Measurements from ENCODE around the gene LPCAT1.

The LPCAT1 gene

GRCh38 chr5:1435369-1435768 is 88.4 kb downstream of the LPCAT1 start:
- H3K9me3 ChIP-seq (ENCODE audit: control insufficient read depth, insufficient read depth, low read length), result peaks cover 17% of the 10 kb centered on the region; the same call in 1 of the 2 replicates
- no peaks in the 10 kb centered on the region for H3K36me3 ChIP-seq (ENCODE audit: control insufficient read depth, low read length)
- no peak overlapping the region for H3K4me3 ChIP-seq (ENCODE audit: low read length)
- no peaks in the 10 kb centered on the region for H3K4me1 ChIP-seq (ENCODE audit: control insufficient read depth, low read length)
- H3K4me2 ChIP-seq (ENCODE audit: low read length), result no peak overlapping the region
- no peaks in the 10 kb centered on the region for H3K9me2 ChIP-seq (replicated peaks; ENCODE audit: control insufficient read depth, low read length)
- no peaks in the 10 kb centered on the region for H4K20me1 ChIP-seq (ENCODE audit: control insufficient read depth, insufficient read depth, low read depth, low read length)
- TF ChIP-seq, protein P1, sequence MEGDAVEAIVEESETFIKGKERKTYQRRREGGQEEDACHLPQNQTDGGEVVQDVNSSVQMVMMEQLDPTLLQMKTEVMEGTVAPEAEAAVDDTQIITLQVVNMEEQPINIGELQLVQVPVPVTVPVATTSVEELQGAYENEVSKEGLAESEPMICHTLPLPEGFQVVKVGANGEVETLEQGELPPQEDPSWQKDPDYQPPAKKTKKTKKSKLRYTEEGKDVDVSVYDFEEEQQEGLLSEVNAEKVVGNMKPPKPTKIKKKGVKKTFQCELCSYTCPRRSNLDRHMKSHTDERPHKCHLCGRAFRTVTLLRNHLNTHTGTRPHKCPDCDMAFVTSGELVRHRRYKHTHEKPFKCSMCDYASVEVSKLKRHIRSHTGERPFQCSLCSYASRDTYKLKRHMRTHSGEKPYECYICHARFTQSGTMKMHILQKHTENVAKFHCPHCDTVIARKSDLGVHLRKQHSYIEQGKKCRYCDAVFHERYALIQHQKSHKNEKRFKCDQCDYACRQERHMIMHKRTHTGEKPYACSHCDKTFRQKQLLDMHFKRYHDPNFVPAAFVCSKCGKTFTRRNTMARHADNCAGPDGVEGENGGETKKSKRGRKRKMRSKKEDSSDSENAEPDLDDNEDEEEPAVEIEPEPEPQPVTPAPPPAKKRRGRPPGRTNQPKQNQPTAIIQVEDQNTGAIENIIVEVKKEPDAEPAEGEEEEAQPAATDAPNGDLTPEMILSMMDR (IDR thresholded peaks at IDR 0.05; ENCODE audit: low read depth, low read length, poor library complexity, severe bottlenecking), result no peak
- TF ChIP-seq EZH2phosphoT487 (IDR thresholded peaks at IDR 0.05; ENCODE audit: borderline replicate concordance, low read length), result no peak
- no peak overlapping the region for H3K27ac ChIP-seq (ENCODE audit: low read depth, low read length)
- no peaks in the 10 kb centered on the region for H3F3A ChIP-seq (ENCODE audit: control insufficient read depth, insufficient read depth)
- no peaks in the 10 kb centered on the region for H3K79me2 ChIP-seq (ENCODE audit: control insufficient read depth, low read length)
- no peaks in the 10 kb centered on the region for H3K27me3 ChIP-seq (ENCODE audit: control insufficient read depth, low read length)

- peaks cover 34% of the 10 kb centered on the region for H3K9me3 ChIP-seq (ENCODE audit: control insufficient read depth, insufficient read depth, low read length)
- H3K79me2 ChIP-seq (ENCODE audit: control insufficient read depth, low read length), result no peaks in the 10 kb centered on the region
- no peak overlapping the region for H3K4me3 ChIP-seq (ENCODE audit: low read length)
- no peaks in the 10 kb centered on the region for H4K20me1 ChIP-seq (ENCODE audit: control insufficient read depth, insufficient read depth, low read depth, low read length)
- no peaks in the 10 kb centered on the region for H3F3A ChIP-seq (ENCODE audit: control insufficient read depth, insufficient read depth)
- TF ChIP-seq, protein P1 (IDR thresholded peaks at IDR 0.05; ENCODE audit: low read depth, low read length, poor library complexity, severe bottlenecking), result no peak
- no peak for TF ChIP-seq EZH2phosphoT487 (IDR thresholded peaks at IDR 0.05; ENCODE audit: borderline replicate concordance, low read length)
- no peak overlapping the region for H3K27ac ChIP-seq (ENCODE audit: low read depth, low read length)
- H3K27me3 ChIP-seq (ENCODE audit: control insufficient read depth, low read length), result no peaks in the 10 kb centered on the region
- H3K4me2 ChIP-seq (ENCODE audit: low read length), result no peak overlapping the region
- H3K4me1 ChIP-seq (ENCODE audit: control insufficient read depth, low read length), result no peaks in the 10 kb centered on the region
- no peaks in the 10 kb centered on the region for H3K9me2 ChIP-seq (replicated peaks; ENCODE audit: control insufficient read depth, low read length)
- H3K36me3 ChIP-seq (ENCODE audit: control insufficient read depth, low read length), result no peaks in the 10 kb centered on the region
Measured at GRCh38 chr5:1432296-1432695, 91.5 kb downstream of the LPCAT1 start.

- H3K9me2 ChIP-seq (replicated peaks; ENCODE audit: control insufficient read depth, low read length), result no peaks in the 10 kb centered on the region
- H3K36me3 ChIP-seq (ENCODE audit: control insufficient read depth, low read length), result no peaks in the 10 kb centered on the region
- peaks cover 34% of the 10 kb centered on the region for H3K9me3 ChIP-seq (ENCODE audit: control insufficient read depth, insufficient read depth, low read length)
- no peaks in the 10 kb centered on the region for H3K79me2 ChIP-seq (ENCODE audit: control insufficient read depth, low read length)
- no peaks in the 10 kb centered on the region for H3K27me3 ChIP-seq (ENCODE audit: control insufficient read depth, low read length)
- no peaks in the 10 kb centered on the region for H3K4me1 ChIP-seq (ENCODE audit: control insufficient read depth, low read length)
- TF ChIP-seq, protein P1 (IDR thresholded peaks at IDR 0.05; ENCODE audit: low read depth, low read length, poor library complexity, severe bottlenecking), result no peak
- no peak for TF ChIP-seq EZH2phosphoT487 (IDR thresholded peaks at IDR 0.05; ENCODE audit: borderline replicate concordance, low read length)
- no peaks in the 10 kb centered on the region for H3F3A ChIP-seq (ENCODE audit: control insufficient read depth, insufficient read depth)
- no peaks in the 10 kb centered on the region for H4K20me1 ChIP-seq (ENCODE audit: control insufficient read depth, insufficient read depth, low read depth, low read length)
- no peak overlapping the region for H3K4me2 ChIP-seq (ENCODE audit: low read length)
- H3K27ac ChIP-seq (ENCODE audit: low read depth, low read length), result no peak overlapping the region
- H3K4me3 ChIP-seq (ENCODE audit: low read length), result no peak overlapping the region
Measured at GRCh38 chr5:1431896-1432295, 91.9 kb downstream of the LPCAT1 start.
